Mesodermal cell (in vitro differentiated cells): ENCODE results near the gene YDJC.
"Not testable (repeated sequence)": the region's sequence is repeated elsewhere in the genome, so short reads cannot be mapped to it uniquely, and the experiment has no call there.

Experiments
- H3K27ac ChIP-seq: 2 replicates; pipeline ENCODE4 v1.7.0; 2013; ENCODE audit warnings: mild to moderate bottlenecking, low read depth, low read length, moderate library complexity; ENCODE audit not compliant: severe bottlenecking
- H3K36me3 ChIP-seq: 2 replicates; pipeline ENCODE4 v1.7.1; 2013; ENCODE audit warnings: mild to moderate bottlenecking, low read length, moderate library complexity; ENCODE audit not compliant: control insufficient read depth, insufficient read depth
- H3K4me1 ChIP-seq: one replicate; pipeline ENCODE4 v1.7.1; 2013; ENCODE audit warnings: mild to moderate bottlenecking, low read length; ENCODE audit not compliant: insufficient read depth, control insufficient read depth, poor library complexity, severe bottlenecking
- H3K4me3 ChIP-seq: 2 replicates; pipeline ENCODE4 v1.7.0; 2013; ENCODE audit warnings: low read length, control low read depth, mild to moderate bottlenecking; ENCODE audit not compliant: insufficient read depth, poor library complexity, severe bottlenecking; ENCODE audit errors: extremely low read depth
- H3K9me3 ChIP-seq: 2 replicates; pipeline ENCODE4 v1.7.1; 2013; ENCODE audit warnings: mild to moderate bottlenecking, low read length, moderate library complexity; ENCODE audit not compliant: control insufficient read depth
- WGBS, 2 experiments: methylation state at CpG; one replicate each; pipeline ENCODE4 v1.1.5; 2013; ENCODE audit warnings: missing lambda C conversion rate in 2 of 2; ENCODE audit not compliant: insufficient coverage in 2 of 2; 5-methylcytosine and 5-hydroxymethylcytosine counted together

Gene YDJC

GRCh38 chr22:21639359-21639758 lies 9.5 kb upstream of the YDJC start:
- Histone ChIP-seq H3K9me3 (no peaks in the 10 kb centered on the region), H3K4me3 (no peak overlapping the region), H3K4me1 (peaks cover 6% of the 10 kb centered on the region), H3K27ac (no peak overlapping the region), H3K36me3 (peaks cover 6% of the 10 kb centered on the region)
- 76 to 88% methylated on average over 4 of the region's 4 CpGs for WGBS, 2 experiments

DNA sequence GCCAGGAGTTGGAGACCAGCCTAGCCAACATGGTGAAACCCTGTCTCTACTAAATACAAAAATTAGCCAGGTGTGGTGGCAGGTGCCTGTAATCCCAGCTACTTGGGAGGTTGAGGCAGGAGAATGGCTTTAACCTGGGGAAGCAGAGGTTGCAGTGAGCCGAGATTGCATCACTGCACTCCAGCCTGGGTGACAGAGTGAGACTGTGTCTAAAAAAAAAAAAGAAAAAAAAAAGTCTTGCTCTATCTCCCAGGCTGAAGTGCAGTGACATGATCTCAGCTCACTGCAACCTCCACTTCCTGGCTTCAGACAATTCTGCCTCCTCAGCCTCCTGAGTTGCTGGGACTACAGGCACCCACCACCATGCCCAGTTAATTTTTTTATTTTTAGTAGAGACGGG lies 7.6 kb upstream of the YDJC start:
- not testable (repeated sequence) for H3K4me3 ChIP-seq, H3K9me3 ChIP-seq, H3K4me1 ChIP-seq, H3K36me3 ChIP-seq, H3K27ac ChIP-seq
- 86 to 94% methylated on average over 2 of the region's 2 CpGs for WGBS, 2 experiments

GRCh38 chr22:21636629-21637218 lies 6.9 kb upstream of the YDJC start:
- no peaks in the 10 kb centered on the region for H3K9me3 ChIP-seq
- WGBS, 2 experiments, result 91 to 92% methylated on average over 13 of the region's 17 CpGs
- peaks cover 3% of the 10 kb centered on the region for H3K4me1 ChIP-seq
- H3K4me3 ChIP-seq, result no peak overlapping the region
- no peak overlapping the region for H3K27ac ChIP-seq
- no peaks in the 10 kb centered on the region for H3K36me3 ChIP-seq

GRCh38 chr22:21635771-21636510 lies 6.1 kb upstream of the YDJC start:
- WGBS, 2 experiments, result 83 to 85% methylated on average over 14 to 15 of the region's 15 CpGs
- Histone ChIP-seq H3K4me1 (no peaks in the 10 kb centered on the region), H3K9me3 (no peaks in the 10 kb centered on the region), H3K36me3 (no peaks in the 10 kb centered on the region), H3K4me3 (no peak overlapping the region), H3K27ac (no peak overlapping the region)

- 87 to 93% methylated on average over 15 to 16 of the region's 19 CpGs for WGBS, 2 experiments
- H3K27ac ChIP-seq, result no peak overlapping the region
- no peaks in the 10 kb centered on the region for H3K4me1 ChIP-seq
- H3K4me3 ChIP-seq, result no peak overlapping the region
- no peaks in the 10 kb centered on the region for H3K36me3 ChIP-seq
- no peaks in the 10 kb centered on the region for H3K9me3 ChIP-seq
Observed at GRCh38 chr22:21634844-21635243, 5.0 kb upstream of the YDJC start.

DNA sequence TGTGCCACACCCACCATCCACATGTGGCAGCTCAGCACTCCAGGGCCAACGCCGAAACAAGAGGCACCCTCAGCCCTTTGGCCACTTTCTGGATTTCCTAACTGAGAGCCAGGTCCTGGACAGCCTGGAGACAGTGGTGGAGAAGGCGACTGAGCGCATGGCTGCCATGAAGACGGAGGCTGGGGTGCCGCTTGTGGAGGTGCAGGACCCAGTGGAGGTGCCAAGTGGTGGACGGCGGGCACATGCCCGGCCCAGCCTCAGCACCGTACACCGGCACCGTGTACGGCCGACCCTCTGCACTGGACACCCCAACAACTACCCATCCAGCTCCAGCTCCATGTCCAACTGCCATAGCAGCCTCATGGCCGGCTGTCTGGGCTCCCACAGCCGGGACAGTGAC lies 4.3 kb upstream of the YDJC start:
- H3K4me1 ChIP-seq, result peaks cover under 1% of the 10 kb centered on the region
- 90 to 96% methylated on average over 11 of the region's 16 CpGs for WGBS, 2 experiments
- H3K36me3 ChIP-seq, result no peaks in the 10 kb centered on the region
- H3K9me3 ChIP-seq, result no peaks in the 10 kb centered on the region
- H3K27ac ChIP-seq, result no peak overlapping the region
- H3K4me3 ChIP-seq, result no peak overlapping the region

GRCh38 chr22:21633481-21633880 lies 3.7 kb upstream of the YDJC start:
- H3K27ac ChIP-seq, result no peak overlapping the region

GRCh38 chr22:21632931-21633330 lies 3.1 kb upstream of the YDJC start:
- no peaks in the 10 kb centered on the region for H3K9me3 ChIP-seq
- 97 to 99% methylated on average over 17 to 18 of the region's 18 CpGs for WGBS, 2 experiments

More at GRCh38 chr22:21633481-21633880, 3.7 kb upstream of the YDJC start:
- WGBS, 2 experiments, result 92 to 98% methylated on average over 4 of the region's 4 CpGs
- H3K36me3 ChIP-seq, result peaks cover 1% of the 10 kb centered on the region
- no peak overlapping the region for H3K4me3 ChIP-seq
- peaks cover 4% of the 10 kb centered on the region for H3K4me1 ChIP-seq
- H3K9me3 ChIP-seq, result no peaks in the 10 kb centered on the region

DNA sequence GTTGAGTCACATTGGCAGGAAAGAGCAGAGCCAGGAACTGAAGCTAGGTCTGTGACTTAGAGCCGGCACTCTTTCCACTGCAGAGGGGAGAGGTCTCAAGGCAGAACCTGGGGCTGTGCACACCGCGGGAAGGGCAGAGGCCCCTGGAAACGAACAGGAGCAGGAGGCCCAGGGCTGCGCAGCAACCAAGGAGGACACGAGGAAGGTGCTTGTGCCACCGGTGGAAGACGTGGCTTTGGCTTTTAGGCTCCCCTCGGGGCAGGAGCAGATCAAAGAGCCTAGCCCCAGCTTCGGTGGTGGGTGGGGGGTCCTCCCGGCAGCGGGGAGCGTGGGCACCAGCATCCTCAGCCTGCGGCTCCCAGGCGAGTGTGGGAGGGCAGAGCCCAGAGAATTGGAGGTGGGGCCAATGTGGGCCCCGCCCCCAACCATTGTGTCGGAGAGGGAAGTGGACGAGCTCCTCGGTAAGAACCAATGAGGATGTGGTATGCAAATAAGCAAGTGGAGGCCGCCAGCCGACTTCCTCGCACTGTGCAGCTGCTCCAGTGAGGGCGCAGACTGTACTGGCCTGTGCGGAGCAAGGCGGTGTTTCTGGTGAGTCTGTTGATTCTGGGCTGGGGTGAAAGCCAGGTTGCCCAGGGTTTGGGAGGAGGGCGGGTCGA lies 2.5 kb upstream of the YDJC start, which contains the start of gene CCDC116:
CCDC116 (plus strand) TSS at position 524 of the 659 bp plus-strand sequence. CDS start 422 bp downstream, outside the sequence.
- H3K27ac ChIP-seq, result no peak within 1 kb of the TSS
- H3K36me3 ChIP-seq, result peaks cover 12% of the 10 kb centered on the region
- no peak within 1 kb of the TSS for H3K4me3 ChIP-seq
- H3K4me1 ChIP-seq, result peaks cover 4% of the 10 kb centered on the region
- no peaks in the 10 kb centered on the region for H3K9me3 ChIP-seq
- WGBS, 2 experiments, result 91% methylated on average over 22 to 27 of the region's 27 CpGs

More at GRCh38 chr22:21632931-21633330, 3.1 kb upstream of the YDJC start:
- Histone ChIP-seq H3K36me3 (peaks cover 7% of the 10 kb centered on the region), H3K27ac (no peak overlapping the region), H3K4me1 (peaks cover 4% of the 10 kb centered on the region), H3K4me3 (no peak overlapping the region)

GRCh38 chr22:21631025-21631424 lies 1.2 kb upstream of the YDJC start:
- whole genome bisulfite sequencing, 2 experiments, result 91 to 95% methylated on average over 4 of the region's 4 CpGs
- Histone ChIP-seq H3K27ac (no peak overlapping the region), H3K9me3 (no peaks in the 10 kb centered on the region), H3K4me3 (no peak overlapping the region), H3K4me1 (peaks cover 4% of the 10 kb centered on the region), H3K36me3 (peaks cover 13% of the 10 kb centered on the region)
